HepG2 (cell line): ENCODE results near the gene PALMD. TPM values are rescaled to one million over a fixed set of nuclear protein-coding genes. Genes with fewer than 3 reads are reported as not detected.

Experiments
- EZH2 ChIP-seq: conservative IDR thresholded peaks from 2 replicates; pipeline ENCODE4 v1.6.1; 2012; ENCODE audit warnings: mild to moderate bottlenecking, low read depth, low read length, moderate library complexity
- PRDM10 ChIP-seq: sonication (generic); formaldehyde crosslinking; IDR thresholded peaks from 2 replicates; pipeline ENCODE4 v1.4.0; 2020; ENCODE audit warnings: low read depth, missing genetic modification reagents
- THAP11 ChIP-seq: IDR thresholded peaks from 2 replicates; pipeline ENCODE4 v1.6.1; 2016; ENCODE audit warnings: missing biosample characterization, missing genetic modification reagents
- YEATS2 ChIP-seq: sonication (generic); formaldehyde crosslinking; IDR thresholded peaks from 2 replicates; pipeline ENCODE4 v1.4.0; 2020; ENCODE audit warnings: missing genetic modification reagents, borderline replicate concordance
- ZNF275 ChIP-seq: sonication (generic); formaldehyde crosslinking; IDR thresholded peaks from 2 replicates; pipeline ENCODE4 v1.8.0; 2022; ENCODE audit warnings: missing genetic modification reagents, mild to moderate bottlenecking, inconsistent platforms, borderline replicate concordance
- polyA plus RNA-seq, 8 experiments: library from polyadenylated mRNA; depleted of rRNA in 3 of 8; stranded (reverse) in 7 of 8; unstranded in 1 of 8; fragments of >200 nt; fragmentation: Illumina TruSeq in 4 of 8; extraction: Trizol in 4 of 8; gene quantifications; 2 replicates each; pipeline versions ENCODE4 v1.2.1 to v1.2.3, GENCODE V29; 2011 to 2016; ENCODE audit warnings: low read depth in 4 of 8, missing spikeins in 1 of 8, mixed read lengths in 1 of 8; ENCODE audit not compliant: insufficient read depth in 1 of 8
- total RNA-seq, 5 experiments: library from RNA; depleted of rRNA; stranded (reverse); fragments of >200 nt; fragmentation: Illumina TruSeq; extraction: Trizol; gene quantifications; 2 replicates each; pipeline ENCODE4 v1.2.3, GENCODE V29; 2016; ENCODE audit warnings: low read depth in 1 of 5
- TF ChIP-seq, protein P1 (sequence below), 2 experiments: sonication (generic) in 1 of 2; formaldehyde crosslinking in 1 of 2; IDR thresholded peaks; 2 replicates each; pipeline versions ENCODE4 v1.5.1 to v1.6.1; 2011 to 2020; ENCODE audit warnings: borderline replicate concordance in 1 of 2, low read depth in 1 of 2, low read length in 1 of 2, mild to moderate bottlenecking in 1 of 2, missing genetic modification reagents in 1 of 2, moderate library complexity in 1 of 2
- TF ChIP-seq, protein P2 (sequence below): sonication (generic); formaldehyde crosslinking; IDR thresholded peaks from one replicate; pipeline ENCODE4 v1.5.1; 2020; ENCODE audit warnings: mild to moderate bottlenecking, missing genetic modification reagents; ENCODE audit errors: not compliant biosample characterization
- TF ChIP-seq, protein P3 (sequence below): sonication (generic); formaldehyde crosslinking; IDR thresholded peaks from 2 replicates; pipeline ENCODE4 v1.4.0; 2020; ENCODE audit warnings: missing genetic modification reagents, mild to moderate bottlenecking, borderline replicate concordance

Gene PALMD
- total and polyA plus RNA-seq, 2 of the 13 experiments (the other 11 are each of a cell fraction or from before 2014, with no cell fraction given), result 5.5 to 31.1 TPM

- TF ChIP-seq PRDM10 (CRISPR knock-in tag), result no peak
- TF ChIP-seq, protein P1, sequence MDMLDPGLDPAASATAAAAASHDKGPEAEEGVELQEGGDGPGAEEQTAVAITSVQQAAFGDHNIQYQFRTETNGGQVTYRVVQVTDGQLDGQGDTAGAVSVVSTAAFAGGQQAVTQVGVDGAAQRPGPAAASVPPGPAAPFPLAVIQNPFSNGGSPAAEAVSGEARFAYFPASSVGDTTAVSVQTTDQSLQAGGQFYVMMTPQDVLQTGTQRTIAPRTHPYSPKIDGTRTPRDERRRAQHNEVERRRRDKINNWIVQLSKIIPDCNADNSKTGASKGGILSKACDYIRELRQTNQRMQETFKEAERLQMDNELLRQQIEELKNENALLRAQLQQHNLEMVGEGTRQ (IDR thresholded peaks at IDR 0.05; ENCODE audit: low read depth, low read length), result no peak
- TF ChIP-seq, protein P1 (CRISPR knock-in tag; IDR thresholded peaks at IDR 0.05; ENCODE audit: borderline replicate concordance), result no peak
- TF ChIP-seq, protein P2, sequence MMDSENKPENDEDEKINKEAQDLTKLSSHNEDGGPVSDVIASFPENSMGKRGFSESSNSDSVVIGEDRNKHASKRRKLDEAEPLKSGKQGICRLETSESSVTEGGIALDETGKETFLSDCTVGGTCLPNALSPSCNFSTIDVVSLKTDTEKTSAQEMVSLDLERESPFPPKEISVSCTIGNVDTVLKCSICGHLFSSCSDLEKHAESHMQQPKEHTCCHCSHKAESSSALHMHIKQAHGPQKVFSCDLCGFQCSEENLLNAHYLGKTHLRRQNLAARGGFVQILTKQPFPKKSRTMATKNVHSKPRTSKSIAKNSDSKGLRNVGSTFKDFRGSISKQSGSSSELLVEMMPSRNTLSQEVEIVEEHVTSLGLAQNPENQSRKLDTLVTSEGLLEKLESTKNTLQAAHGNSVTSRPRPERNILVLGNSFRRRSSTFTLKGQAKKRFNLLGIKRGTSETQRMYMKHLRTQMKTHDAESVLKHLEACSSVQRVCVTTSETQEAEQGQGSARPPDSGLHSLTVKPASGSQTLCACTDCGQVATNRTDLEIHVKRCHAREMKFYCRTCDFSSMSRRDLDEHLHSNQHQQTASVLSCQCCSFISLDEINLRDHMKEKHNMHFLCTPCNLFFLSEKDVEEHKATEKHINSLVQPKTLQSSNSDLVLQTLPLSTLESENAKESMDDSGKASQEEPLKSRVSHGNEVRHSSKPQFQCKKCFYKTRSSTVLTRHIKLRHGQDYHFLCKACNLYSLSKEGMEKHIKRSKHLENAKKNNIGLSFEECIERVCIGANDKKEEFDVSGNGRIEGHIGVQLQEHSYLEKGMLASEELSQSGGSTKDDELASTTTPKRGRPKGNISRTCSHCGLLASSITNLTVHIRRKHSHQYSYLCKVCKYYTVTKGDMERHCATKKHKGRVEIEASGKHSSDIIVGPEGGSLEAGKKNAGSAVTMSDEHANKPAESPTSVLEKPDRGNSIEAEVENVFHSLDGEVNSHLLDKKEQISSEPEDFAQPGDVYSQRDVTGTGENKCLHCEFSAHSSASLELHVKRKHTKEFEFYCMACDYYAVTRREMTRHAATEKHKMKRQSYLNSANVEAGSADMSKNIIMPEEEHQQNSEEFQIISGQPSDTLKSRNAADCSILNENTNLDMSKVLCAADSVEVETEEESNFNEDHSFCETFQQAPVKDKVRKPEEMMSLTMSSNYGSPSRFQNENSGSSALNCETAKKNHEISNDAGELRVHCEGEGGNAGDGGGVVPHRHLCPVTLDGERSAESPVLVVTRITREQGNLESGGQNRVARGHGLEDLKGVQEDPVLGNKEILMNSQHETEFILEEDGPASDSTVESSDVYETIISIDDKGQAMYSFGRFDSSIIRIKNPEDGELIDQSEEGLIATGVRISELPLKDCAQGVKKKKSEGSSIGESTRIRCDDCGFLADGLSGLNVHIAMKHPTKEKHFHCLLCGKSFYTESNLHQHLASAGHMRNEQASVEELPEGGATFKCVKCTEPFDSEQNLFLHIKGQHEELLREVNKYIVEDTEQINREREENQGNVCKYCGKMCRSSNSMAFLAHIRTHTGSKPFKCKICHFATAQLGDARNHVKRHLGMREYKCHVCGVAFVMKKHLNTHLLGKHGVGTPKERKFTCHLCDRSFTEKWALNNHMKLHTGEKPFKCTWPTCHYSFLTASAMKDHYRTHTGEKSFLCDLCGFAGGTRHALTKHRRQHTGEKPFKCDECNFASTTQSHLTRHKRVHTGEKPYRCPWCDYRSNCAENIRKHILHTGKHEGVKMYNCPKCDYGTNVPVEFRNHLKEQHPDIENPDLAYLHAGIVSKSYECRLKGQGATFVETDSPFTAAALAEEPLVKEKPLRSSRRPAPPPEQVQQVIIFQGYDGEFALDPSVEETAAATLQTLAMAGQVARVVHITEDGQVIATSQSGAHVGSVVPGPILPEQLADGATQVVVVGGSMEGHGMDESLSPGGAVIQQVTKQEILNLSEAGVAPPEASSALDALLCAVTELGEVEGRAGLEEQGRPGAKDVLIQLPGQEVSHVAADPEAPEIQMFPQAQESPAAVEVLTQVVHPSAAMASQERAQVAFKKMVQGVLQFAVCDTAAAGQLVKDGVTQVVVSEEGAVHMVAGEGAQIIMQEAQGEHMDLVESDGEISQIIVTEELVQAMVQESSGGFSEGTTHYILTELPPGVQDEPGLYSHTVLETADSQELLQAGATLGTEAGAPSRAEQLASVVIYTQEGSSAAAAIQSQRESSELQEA (CRISPR knock-in tag), result no peak
- TF ChIP-seq THAP11 (CRISPR knock-in tag), result 0 out of 2 replicates have a peak, but pooled peaks have one; percentile 26
- no peak for TF ChIP-seq ZNF275 (CRISPR knock-in tag)
- TF ChIP-seq, protein P3, sequence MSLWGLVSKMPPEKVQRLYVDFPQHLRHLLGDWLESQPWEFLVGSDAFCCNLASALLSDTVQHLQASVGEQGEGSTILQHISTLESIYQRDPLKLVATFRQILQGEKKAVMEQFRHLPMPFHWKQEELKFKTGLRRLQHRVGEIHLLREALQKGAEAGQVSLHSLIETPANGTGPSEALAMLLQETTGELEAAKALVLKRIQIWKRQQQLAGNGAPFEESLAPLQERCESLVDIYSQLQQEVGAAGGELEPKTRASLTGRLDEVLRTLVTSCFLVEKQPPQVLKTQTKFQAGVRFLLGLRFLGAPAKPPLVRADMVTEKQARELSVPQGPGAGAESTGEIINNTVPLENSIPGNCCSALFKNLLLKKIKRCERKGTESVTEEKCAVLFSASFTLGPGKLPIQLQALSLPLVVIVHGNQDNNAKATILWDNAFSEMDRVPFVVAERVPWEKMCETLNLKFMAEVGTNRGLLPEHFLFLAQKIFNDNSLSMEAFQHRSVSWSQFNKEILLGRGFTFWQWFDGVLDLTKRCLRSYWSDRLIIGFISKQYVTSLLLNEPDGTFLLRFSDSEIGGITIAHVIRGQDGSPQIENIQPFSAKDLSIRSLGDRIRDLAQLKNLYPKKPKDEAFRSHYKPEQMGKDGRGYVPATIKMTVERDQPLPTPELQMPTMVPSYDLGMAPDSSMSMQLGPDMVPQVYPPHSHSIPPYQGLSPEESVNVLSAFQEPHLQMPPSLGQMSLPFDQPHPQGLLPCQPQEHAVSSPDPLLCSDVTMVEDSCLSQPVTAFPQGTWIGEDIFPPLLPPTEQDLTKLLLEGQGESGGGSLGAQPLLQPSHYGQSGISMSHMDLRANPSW, result no peak
- TF ChIP-seq YEATS2 (CRISPR knock-in tag), result no peak
- TF ChIP-seq EZH2, result no peak
Measured at GRCh38 chr1:99738858-99739465, 93.0 kb downstream of the PALMD start (continued).
